Nephron progenitor cell (in vitro differentiated cells): ENCODE measurements around the gene MYRF.
A peak's percentile ranks its signal among the peaks of the same experiment; 100 is the strongest.

Source experiments
- DNase-seq: peaks from one replicate; pipeline ENCODE4 v3.0.0; 2021
- H3K27ac Mint-ChIP-seq: 2 replicates; pipeline ENCODE4 v1.8.0; 2021; ENCODE audit warnings: mild to moderate bottlenecking, moderate library complexity, mixed read lengths
- H3K27me3 Mint-ChIP-seq: 2 replicates; pipeline ENCODE4 v1.8.0; 2021; ENCODE audit warnings: mild to moderate bottlenecking, low read depth, mixed read lengths; ENCODE audit not compliant: poor library complexity
- H3K36me3 Mint-ChIP-seq: 2 replicates; pipeline ENCODE4 v1.8.0; 2021; ENCODE audit warnings: low read depth, mixed read lengths
- H3K4me1 Mint-ChIP-seq: 2 replicates; pipeline ENCODE4 v1.8.0; 2021; ENCODE audit warnings: mixed read lengths
- H3K4me3 Mint-ChIP-seq: 2 replicates; pipeline ENCODE4 v1.8.0; 2021; ENCODE audit warnings: mild to moderate bottlenecking, moderate library complexity, mixed read lengths
- H3K9me3 Mint-ChIP-seq: 2 replicates; pipeline ENCODE4 v1.8.0; 2021; ENCODE audit warnings: mild to moderate bottlenecking, moderate library complexity, mixed read lengths
- TF ChIP-seq, protein P1 (sequence below): fragments of 200-600 bp; sonication (generic); IDR thresholded peaks from 2 replicates; pipeline ENCODE4 v1.5.0; 2021; ENCODE audit warnings: antibody characterized with exemption

MYRF gene

DNA sequence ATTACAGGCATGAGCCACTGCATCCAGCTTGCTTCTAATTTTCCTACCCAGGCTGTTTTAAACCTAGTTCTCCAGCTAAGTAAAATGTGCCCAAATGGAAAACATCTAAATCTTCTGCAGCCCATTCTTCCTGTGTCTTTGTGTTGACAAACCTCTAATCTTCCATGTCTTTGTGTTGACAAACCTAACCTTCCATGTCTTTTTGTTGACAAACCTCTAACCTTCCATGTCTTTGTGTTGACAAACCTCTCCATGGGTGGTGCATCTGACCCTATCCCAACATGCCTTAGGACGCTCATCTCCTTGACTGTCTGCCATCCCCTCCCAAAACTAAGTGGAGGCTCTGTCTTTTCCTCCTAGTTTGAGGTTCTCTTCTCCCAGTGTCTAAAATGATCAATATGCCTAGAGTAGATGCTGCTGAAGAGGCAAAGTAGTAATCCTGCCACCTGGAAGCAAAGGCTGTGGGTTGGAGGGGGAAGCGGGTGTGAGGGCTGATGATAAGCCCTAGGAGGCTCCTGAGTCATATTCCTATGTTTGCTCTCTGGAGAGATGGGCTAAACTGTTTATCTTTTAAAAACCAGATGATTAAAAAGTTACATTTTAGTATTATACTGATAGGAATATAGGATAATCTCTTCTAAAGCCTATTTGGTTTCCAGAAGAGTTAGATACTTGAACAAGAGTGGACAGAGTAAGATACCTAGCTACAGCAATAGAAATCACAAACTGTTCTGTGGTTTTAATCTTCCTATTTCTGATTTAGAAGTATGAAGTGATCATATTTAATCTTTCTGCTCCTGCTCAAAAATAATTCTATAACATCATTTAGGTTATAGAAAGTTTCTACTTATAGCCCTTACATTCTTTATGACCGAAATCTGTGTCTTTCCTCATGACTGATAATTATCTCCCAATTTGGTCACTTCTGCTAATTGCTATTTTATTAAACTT, 48.2 kb downstream of the MYRF start:
- no peaks in the 10 kb centered on the region for H3K27me3 Mint-ChIP-seq
- peaks cover 29% of the 10 kb centered on the region for H3K4me1 Mint-ChIP-seq
- no peaks in the 10 kb centered on the region for H3K9me3 Mint-ChIP-seq
- peak overlapping the region; percentile 92 for H3K27ac Mint-ChIP-seq
- no peak overlapping the region for H3K4me3 Mint-ChIP-seq
- TF ChIP-seq, protein P1, sequence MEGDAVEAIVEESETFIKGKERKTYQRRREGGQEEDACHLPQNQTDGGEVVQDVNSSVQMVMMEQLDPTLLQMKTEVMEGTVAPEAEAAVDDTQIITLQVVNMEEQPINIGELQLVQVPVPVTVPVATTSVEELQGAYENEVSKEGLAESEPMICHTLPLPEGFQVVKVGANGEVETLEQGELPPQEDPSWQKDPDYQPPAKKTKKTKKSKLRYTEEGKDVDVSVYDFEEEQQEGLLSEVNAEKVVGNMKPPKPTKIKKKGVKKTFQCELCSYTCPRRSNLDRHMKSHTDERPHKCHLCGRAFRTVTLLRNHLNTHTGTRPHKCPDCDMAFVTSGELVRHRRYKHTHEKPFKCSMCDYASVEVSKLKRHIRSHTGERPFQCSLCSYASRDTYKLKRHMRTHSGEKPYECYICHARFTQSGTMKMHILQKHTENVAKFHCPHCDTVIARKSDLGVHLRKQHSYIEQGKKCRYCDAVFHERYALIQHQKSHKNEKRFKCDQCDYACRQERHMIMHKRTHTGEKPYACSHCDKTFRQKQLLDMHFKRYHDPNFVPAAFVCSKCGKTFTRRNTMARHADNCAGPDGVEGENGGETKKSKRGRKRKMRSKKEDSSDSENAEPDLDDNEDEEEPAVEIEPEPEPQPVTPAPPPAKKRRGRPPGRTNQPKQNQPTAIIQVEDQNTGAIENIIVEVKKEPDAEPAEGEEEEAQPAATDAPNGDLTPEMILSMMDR: no peak
- H3K36me3 Mint-ChIP-seq: peaks cover 73% of the 10 kb centered on the region
- no peak for DNase-seq

GRCh38 chr11:61802605-61803004, 50.2 kb downstream of the MYRF start:
- Mint-ChIP-seq H3K27ac (peak overlapping the region; percentile 95), H3K27me3 (no peaks in the 10 kb centered on the region), H3K9me3 (no peaks in the 10 kb centered on the region), H3K4me3 (no peak overlapping the region), H3K36me3 (peaks cover 76% of the 10 kb centered on the region), H3K4me1 (peaks cover 22% of the 10 kb centered on the region)
- no peak for DNase-seq
- TF ChIP-seq, protein P1: no peak

DNA sequence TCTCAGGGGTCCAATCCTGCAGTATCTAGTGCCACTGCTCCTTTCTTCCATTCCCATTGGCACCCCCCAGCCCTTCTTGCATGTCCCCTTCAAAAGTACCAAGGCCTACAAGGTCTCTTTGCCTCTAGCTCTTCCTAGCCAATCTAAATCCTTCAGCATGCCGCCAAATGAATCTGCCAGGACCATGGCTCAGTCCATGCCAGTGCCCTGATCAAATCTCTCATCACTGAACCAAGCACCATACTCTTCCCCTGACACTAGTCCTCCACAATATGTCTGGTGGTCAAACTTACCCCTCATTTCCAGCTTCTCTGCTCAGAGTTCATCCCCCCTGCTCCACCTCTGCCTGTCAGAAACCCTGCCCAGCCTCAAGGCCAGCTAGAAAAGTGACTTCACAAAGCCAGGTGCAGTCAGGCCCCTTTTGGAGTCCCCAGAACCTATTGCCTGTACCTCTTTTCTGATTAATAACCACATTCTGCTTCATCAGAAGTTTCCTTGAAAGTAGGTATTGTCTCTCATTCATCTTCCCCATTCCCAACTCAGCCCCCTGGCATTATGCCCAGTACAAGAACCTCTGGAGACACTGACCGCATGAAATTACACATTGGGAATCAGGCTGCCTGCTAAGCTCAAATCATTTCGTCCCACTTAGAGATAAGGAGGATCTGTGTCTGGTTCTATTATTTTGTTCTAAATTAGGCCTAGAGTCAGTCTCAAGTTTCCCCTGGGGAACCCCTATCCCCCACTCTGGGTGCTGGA, 51.6 kb downstream of the MYRF start:
- Mint-ChIP-seq H3K36me3 (peaks cover 88% of the 10 kb centered on the region), H3K4me1 (peaks cover 15% of the 10 kb centered on the region), H3K9me3 (no peaks in the 10 kb centered on the region), H3K27me3 (no peaks in the 10 kb centered on the region), H3K27ac (peak overlapping the region; percentile 86), H3K4me3 (no peak overlapping the region)
- no peak for DNase-seq
- TF ChIP-seq, protein P1: no peak

- no peaks in the 10 kb centered on the region for H3K27me3 Mint-ChIP-seq
- H3K9me3 Mint-ChIP-seq: no peaks in the 10 kb centered on the region
- no peak for DNase-seq
- H3K4me1 Mint-ChIP-seq: peaks cover 11% of the 10 kb centered on the region
- peak overlapping the region; percentile 74 for H3K27ac Mint-ChIP-seq
- TF ChIP-seq, protein P1: no peak
- H3K4me3 Mint-ChIP-seq: no peak overlapping the region
- peaks cover 89% of the 10 kb centered on the region for H3K36me3 Mint-ChIP-seq
Measured at GRCh38 chr11:61805146-61805545, 52.7 kb downstream of the MYRF start.

DNA sequence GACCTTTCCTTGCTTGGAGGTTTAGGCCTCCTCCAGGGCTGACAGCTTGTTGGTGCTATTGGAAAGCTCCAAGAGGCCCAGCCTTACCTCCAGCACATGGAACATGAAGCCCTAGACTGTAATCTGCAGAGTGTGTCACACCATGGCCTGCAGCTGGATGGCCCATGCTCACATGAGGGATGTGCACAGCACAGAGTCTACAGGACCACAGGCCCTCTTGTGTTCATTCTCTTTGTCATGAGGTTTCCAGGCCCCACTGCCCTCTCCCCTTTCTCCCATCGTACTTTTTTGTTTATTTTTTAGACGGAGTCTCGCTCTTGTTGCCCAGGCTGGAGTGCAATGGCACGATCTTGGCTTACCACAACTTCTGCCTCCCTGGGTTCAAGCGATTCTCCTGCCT, 54.3 kb downstream of the MYRF start:
- Mint-ChIP-seq H3K4me1 (peaks cover 6% of the 10 kb centered on the region), H3K27me3 (no peaks in the 10 kb centered on the region), H3K36me3 (peaks cover 95% of the 10 kb centered on the region), H3K9me3 (no peaks in the 10 kb centered on the region), H3K27ac (peak overlapping the region; percentile 74), H3K4me3 (no peak overlapping the region)
- TF ChIP-seq, protein P1: no peak
- no peak for DNase-seq
